GM12874 (cell line): Measurements from ENCODE around the gene PARD6A.

Source experiments
- TF ChIP-seq, protein P1 (sequence below): IDR thresholded peaks from 2 replicates; pipeline ENCODE4 v1.5.1; 2011; ENCODE audit warnings: low read depth, mild to moderate bottlenecking, control low read depth, low read length, moderate library complexity; ENCODE audit not compliant: insufficient read depth

Gene PARD6A

GRCh38 chr16:67676516-67676915 is 15.8 kb downstream of the PARD6A start:
- TF ChIP-seq, protein P1, sequence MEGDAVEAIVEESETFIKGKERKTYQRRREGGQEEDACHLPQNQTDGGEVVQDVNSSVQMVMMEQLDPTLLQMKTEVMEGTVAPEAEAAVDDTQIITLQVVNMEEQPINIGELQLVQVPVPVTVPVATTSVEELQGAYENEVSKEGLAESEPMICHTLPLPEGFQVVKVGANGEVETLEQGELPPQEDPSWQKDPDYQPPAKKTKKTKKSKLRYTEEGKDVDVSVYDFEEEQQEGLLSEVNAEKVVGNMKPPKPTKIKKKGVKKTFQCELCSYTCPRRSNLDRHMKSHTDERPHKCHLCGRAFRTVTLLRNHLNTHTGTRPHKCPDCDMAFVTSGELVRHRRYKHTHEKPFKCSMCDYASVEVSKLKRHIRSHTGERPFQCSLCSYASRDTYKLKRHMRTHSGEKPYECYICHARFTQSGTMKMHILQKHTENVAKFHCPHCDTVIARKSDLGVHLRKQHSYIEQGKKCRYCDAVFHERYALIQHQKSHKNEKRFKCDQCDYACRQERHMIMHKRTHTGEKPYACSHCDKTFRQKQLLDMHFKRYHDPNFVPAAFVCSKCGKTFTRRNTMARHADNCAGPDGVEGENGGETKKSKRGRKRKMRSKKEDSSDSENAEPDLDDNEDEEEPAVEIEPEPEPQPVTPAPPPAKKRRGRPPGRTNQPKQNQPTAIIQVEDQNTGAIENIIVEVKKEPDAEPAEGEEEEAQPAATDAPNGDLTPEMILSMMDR: no peak

DNA sequence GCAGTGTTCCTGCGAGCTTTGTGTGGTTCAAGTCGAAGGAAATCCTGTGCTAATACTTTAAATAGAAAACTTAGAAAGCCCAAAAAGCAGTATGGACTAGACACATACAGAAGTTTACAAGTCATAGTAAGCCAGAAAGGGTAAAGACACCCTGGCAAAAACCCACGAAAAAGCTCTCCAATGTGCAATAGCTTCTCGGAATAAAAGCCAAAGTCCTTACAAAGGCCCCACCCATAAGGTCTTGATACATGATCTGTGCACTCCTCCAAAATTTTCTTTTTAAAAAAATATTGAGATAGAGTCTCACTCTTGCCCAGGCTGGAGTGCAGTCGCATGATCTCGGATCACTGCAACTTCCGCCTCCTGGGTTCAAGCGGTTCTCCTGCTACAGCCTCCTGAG is 16.2 kb downstream of the PARD6A start:
- TF ChIP-seq, protein P1: no peak

- TF ChIP-seq, protein P1: no peak
These were observed 17.0 kb downstream of the PARD6A start for GRCh38 chr16:67677712-67678111.

GRCh38 chr16:67678354-67679023 is 17.7 kb downstream of the PARD6A start:
- TF ChIP-seq, protein P1: no peak

GRCh38 chr16:67679935-67680897 is 19.5 kb downstream of the PARD6A start:
- TF ChIP-seq, protein P1: no peak

DNA sequence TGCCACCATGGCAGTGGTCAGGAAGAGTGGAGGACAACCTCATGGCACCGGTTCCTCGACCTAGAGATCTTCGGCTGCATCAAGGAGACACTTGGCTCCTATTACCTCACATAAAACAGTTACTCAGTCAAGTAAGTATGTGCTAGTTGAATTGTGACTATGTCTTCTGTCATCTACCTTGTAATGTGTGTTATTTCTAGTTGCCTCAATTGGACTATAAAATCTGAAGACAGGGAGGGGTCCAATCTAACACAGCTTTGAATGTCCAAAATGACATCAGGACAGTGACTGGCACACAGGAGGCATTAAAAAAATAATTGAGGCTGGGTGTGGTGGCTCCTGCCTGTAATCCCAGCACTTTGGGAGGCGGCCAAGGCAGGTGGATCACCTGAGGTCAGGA is 23.0 kb downstream of the PARD6A start:
- TF ChIP-seq, protein P1: no peak

DNA sequence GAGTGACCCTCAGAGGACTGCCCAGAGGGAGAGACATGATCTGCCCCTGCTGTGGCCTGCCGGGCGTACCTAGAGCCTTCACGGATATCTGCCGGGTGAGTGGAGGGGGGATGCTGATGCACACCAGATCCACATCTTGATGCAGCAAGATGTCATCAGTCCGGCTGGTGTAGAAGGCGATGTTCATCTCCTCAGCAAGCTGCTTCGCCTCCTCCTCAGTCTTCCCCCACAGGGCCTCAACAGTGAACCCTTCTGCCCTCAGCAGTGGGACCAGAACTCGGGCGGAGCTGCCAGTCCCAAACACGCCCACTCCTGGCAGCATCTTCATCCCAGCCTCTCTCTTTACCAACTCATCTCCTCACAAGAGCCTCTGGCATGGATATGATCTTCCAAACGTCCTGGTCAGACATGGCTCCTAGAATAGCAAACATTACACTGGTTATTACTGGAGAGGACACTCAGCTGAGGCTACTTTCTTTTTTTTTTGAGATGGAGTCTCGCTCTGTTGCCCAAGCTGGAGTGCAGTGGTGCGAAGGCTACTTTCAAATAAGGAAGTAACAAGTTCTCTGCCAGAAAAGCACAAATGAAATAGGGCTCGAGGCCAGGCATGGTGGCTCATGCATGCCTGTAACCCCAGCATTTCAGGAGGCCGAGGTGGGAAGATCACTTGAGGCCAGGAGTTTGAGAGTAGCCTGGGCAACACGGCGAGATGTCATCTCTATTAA is 24.8 kb downstream of the PARD6A start:
- TF ChIP-seq, protein P1: no peak
